ENCODE data around the gene ANO4.
A peak's percentile ranks its signal among the peaks of the same experiment; 100 is the strongest.
"Not testable (repeated sequence)": the region's sequence is repeated elsewhere in the genome, so short reads cannot be mapped to it uniquely, and the experiment has no call there.

ANO4 gene

DNA sequence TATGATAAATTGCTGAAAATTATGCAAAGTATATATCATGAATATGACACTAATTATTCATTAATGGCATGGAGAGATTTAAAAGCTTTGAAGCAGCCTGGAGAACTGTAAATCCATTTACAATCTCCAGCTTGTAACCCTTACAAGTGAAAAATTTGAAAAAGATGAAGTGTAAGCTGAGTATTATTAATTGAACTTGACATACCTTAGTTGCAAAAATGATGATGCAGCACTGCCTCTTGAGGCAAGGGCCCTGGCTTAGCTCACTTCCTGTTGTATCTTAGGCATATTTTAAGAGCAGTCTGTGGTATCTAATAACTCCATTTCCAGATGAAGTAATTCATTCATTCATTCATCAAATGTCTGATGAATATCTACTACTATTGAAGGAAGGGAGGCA is 158.6 kb downstream of the ANO4 start:
- no peak for DNase-seq (ENCODE audit: low spot score)

DNA sequence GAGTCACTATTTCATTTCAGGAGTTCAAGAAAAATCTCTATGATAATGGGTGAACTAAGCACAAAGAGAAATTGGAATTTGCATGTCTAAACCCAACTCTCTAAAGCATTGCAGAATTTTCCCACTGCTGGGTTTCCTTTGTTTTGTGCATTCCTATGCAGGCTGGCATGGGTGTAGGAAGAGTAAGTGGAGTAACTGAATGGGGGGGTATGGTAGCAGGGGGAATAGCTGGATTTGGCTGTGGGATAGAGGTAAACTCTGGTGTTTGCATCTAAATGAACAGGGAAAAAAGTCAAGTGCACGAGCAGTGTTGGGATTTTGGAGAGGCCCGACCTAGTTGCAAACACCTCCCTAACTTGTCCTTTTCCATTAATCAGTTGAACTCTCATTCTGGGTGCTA is 159.1 kb downstream of the ANO4 start:
- DNase-seq (ENCODE audit: low spot score): no peak

DNA sequence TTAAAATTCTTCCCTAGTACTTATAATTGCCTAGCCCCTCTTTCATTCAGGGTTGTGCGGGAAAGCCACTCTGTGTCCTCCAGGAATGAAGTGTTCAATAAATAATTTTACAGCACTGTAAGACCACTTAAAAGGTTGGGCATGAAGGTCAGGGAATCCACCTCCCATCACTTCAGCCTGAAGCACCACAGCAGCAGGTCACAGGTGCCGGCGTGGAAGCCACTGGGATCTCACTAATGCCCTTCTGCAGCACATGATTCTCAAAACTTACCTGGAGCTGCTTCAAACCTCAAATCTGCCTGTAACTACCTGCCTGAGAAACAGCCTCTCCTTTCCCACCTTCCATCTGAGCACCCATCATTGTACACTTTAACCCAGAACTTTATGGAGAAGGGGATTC is 159.5 kb downstream of the ANO4 start:
- no peak for DNase-seq (ENCODE audit: low spot score)

DNA sequence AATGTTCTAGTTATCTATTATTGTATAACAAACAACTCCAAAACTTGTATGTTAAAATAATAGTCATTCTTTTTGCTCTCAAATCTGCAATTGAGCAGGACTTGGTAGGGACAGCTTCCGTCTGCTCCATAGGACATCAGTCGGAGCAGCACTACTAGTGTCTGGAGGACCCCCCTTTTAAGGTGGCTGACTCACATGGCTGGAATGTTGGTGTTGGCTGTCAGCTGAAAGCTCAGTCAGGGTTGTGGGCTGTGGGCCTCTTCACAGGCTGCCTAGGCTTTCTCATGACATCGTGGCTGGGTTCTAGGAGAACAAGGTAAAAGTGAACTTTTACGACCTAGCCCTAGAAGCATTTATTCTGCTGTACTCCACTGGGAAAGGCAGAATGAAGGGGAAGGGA is 160.6 kb downstream of the ANO4 start:
- no peak for DNase-seq (ENCODE audit: low spot score)

DNA sequence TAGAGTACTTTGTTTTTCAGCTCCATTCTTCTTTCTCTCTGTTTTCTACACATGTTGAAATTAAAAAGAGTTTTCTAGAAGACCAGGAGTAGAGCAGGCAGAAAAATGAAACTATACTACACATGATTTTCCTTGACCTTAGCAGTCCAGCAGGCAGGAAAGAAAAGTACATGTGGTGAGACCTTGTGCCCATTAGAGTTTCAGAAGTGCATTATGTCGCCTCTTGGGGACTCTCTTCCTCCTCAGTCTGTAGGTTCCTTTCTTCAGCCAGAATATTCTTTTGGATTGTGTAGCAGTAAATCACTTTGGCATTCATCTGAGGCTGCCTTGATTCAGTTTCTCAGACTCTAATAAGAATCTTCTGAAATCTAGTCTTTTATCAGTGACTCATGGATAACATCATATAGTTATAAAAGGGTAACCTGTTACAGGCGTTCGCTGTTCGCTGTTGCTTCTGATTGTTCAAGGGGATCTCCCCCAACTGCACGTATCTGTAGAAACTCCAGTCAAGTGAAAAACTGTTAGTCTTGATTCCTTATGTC is 161.8 kb downstream of the ANO4 start:
- DNase-seq (ENCODE audit: low spot score): no peak

DNA sequence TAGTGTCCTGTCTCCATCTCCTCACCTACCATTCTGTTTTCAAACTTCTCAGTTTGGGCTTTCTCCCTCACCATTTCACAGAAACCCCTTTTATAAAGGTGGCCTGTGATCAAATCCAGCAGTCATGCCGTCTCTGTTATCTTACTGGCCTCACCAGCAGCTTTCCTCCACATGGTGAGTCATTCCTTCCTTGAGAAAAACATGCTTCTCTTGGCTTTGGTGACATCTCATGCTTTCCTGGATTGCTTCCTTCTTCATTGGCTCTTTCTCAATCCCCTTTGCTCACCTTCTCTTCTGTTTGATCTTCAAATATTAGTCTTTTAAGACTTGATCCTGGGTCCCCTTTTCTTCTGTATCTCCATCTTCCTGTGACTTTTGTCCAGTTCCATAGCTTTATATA is 164.9 kb downstream of the ANO4 start:
- DNase-seq (ENCODE audit: low spot score): no peak

DNA sequence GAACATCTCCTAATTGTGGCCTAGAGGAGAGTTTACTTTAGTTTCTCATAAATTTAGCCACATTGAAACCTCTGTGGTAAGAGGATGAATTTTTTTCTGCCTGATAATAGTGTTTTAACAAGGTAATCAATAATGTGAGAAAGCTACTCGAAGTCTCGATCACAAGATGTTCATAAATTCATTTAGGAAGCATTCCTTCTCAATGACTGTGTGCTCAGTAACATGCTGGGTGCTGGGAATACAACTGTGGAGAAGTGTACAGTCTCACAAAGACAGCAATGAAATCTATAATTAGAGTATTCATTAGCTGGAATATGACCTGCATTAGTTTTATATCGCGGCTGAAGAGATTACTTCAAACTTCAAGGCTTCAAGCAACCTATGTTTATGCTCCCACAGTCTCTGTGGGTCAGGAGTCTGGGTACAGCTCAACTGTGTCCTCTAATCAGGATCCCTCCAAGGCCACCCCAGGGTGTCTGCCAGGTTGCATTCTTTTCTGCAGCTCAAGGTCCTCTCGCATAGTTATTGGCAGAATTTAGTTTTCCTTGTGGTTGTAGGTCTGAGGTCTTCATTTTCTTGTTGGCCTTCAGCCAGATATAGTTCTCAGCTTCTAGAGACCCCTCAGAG is 167.6 kb downstream of the ANO4 start:
- DNase-seq (ENCODE audit: low spot score): no peak

DNA sequence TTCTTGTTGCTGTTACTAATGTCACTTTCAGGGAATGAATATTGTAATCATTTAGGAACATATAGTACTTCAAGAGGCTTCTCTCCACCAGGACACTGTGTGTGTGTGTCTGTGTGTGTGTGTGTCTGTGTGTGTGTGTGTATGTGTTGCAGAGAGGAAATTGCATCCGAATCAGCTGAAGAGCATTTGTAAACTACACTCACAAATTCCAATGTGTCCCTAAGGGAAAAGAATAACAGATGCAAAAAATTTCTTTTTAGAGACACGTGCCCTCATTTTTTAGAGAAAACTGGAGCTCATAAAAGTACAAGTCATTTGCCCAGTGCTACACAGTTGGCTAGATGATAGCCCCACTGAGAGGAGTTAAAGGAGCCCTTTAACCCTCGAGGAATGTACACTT is 168.8 kb downstream of the ANO4 start:
- no peak for DNase-seq (ENCODE audit: low spot score)

DNA sequence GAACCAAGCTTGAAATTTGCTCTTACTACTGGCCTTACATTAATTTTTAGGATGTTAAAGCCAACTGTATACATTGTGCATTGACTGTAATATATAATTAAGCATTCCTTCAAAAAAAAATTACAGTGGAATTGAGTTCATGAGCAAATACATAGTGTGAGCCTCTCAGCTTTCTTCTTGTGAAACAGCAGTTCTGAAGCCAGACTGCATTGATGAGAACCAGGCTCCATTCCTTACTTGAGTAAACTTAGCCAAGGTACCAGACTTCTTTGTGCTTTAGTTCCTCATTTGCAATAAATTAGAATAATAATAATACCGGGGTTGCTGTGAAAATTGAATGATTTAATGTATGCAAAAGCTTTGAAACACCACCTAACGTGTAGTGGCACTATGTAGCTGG is 169.5 kb downstream of the ANO4 start:
- no peak for DNase-seq (ENCODE audit: low spot score)

DNA sequence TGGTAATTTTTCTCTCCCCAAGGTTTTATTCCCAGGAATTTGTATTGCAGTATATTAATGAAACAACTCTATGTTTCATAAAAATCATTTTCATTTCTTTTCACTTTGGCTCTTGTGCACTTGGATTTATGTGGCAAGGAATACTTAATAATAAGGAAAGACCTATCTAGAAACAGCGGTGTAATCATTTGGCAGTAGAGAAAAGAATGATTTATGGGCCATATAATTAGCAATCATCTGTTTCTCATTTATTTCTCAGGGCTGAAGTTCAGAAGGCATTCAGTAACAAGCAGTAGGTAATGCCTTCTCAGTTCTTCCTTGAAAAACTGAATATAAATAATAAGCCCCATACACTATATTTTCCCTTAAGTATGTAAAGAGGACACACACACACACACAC is 172.6 kb downstream of the ANO4 start:
- no peak for DNase-seq (ENCODE audit: low spot score)

DNA sequence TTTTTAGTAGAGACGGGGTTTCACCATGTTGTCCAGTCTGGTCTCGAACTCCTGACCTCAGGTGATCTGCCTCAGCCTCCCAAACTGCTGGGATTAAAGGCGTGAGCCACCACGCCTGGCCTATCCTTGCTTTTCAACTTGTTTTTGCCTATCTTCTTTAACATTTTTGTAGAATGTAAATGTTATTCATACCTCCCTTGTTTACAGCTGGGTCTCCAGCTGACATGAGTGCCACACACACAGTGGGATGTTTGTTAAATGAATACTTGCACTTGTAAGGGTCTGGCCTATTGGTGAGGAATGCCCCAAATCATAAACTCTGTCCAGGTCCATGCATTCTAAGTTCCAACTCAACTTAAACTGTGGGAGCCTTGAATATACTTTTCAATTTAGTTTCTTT is 176.3 kb downstream of the ANO4 start:
- DNase-seq (ENCODE audit: low spot score): no peak

DNA sequence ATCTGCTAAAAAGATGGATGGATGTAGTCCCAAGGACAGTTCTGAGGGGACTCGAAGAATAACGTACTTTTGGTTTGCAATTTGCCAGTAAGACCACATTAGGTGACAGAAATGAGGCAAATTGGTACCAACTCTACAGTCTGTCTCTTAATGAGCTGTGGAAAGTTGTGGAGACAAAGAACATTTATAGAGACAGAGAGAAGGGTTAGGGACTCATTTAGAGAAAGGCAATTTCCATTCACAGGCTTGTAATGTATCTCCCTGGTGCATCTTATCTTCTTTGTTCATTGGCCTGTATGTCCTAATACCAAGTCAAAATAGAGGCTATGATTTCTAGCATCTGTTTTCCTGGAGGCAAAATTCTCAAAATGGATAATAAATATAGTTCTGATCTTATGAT is 177.5 kb downstream of the ANO4 start:
- DNase-seq (ENCODE audit: low spot score): no peak

DNA sequence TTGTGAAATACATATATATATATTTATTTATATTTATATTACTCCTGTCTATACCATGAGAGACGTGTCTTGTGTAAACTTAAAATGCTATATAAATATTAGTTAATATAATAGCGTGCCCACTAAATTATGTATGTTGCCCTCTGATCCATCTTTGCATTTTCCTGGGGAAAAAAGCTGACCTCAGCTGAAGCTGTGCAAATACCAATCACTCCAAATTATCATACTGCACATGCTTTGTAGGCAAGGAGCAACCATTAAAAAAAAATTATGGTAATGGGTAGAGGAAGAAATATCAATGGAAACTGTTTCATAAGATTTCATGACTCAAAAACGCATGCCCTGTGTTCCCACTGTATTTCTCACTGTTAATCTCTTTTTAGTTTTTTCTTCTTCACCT is 179.8 kb downstream of the ANO4 start:
- no peak for DNase-seq (ENCODE audit: low spot score)

DNA sequence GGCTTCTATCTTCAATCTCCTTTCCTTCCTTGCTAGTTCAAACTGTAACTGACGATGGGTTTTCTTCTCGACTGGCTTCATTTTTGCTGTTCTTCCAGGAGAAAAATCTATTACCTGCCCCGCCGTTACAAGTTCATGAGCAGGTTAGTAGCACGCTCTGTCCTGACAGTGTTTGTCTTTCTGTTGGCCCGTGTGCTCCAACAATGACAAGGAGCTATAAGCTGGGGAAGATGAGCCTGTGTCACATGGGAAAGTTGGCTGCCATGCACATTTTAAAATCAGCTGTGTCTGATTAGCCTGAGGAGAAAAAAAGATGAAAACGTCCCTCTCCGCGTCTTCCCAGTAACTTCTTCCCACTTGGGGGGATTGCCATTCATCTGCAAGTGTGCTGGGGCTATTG is 180.2 kb downstream of the ANO4 start:
- DNase-seq (ENCODE audit: low spot score): no peak

DNA sequence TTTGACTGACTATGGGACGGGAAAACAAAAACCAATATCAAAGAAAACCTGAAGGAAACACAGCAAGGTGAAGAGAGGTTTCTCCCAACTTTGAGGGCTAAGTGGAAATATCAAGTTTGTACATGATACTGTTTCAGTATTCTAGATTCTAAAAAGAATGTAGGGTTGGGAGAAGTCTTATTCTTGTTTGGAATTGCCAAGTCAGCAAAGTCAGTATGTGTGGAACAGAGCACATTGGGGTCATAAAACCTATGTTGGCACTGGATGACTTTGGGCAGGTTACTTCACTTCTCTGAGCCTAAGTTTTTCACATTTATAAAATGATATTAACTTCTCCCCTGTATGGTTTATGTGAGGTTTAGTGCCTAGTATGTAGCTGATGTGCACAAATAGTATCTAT is 182.2 kb downstream of the ANO4 start:
- DNase-seq (ENCODE audit: low spot score): no peak

DNA sequence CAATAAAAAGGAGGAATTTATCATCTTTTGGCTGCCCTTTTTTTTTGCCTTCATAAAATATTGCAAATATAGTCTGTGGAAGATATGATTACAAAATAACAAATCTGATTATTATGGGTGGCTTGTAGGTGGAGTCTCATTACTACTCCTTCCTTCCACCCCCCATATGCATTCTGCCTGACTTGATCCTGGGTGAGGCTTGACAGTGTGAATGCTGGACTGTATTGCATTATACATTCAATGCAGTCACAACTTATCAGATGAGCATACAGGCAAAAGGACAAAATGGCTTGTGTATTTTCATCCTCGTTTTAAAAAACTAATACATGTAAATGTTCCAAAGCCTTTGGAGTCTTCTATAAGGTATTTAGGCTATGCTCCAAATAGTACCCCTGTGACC is 186.3 kb downstream of the ANO4 start:
- no peak for DNase-seq (ENCODE audit: low spot score)

DNA sequence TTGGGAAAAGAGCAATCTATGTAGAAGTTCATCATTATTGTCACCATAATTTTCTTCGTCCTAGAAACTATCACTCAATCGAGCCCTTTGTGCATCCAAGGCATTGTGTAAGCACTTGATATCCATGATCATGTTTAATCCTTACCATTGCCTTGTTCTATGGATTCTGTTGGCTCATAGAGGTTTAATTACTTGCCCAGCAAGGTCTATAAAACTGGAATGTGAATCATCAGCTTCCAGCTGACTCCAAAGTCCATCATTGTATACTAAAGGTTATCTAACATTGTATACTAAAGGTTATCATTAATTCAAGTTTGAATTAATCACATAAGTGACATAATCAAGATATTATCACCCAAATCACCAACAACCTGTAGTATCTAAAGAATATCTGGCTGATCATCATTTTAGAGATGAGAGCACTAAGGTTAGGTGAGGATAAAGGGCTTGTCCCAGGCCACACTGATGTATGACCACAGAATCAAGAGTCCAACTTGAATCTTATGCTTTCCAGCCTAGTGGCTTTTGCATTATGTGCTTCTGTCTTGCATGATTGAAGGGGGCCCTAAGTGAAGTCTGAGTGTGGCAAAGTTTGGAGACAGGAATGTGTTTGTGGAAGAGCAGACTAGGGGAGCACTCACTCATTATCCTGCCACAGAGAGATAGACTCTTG is 188.1 kb downstream of the ANO4 start:
- no peak for DNase-seq (ENCODE audit: low spot score)

DNA sequence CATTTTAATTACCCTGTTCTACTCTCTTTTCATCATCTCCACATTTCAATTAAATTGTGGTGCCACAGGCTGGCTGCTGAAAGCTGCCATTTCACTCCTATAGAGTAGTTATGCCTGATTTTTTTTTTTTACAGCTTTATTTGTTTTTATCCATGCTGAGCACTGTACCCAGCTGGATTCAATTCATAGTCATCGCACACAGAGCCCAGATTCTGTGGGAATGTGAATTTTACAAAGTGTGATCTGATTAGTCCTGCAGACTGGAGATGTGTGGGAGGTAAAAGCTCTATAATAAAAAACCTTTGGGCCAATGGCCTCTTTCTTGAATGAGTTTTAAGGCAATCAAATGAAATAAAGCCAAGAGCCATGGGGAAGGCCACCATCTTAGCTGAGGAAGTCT is 190.2 kb downstream of the ANO4 start:
- DNase-seq (ENCODE audit: low spot score): no peak

DNA sequence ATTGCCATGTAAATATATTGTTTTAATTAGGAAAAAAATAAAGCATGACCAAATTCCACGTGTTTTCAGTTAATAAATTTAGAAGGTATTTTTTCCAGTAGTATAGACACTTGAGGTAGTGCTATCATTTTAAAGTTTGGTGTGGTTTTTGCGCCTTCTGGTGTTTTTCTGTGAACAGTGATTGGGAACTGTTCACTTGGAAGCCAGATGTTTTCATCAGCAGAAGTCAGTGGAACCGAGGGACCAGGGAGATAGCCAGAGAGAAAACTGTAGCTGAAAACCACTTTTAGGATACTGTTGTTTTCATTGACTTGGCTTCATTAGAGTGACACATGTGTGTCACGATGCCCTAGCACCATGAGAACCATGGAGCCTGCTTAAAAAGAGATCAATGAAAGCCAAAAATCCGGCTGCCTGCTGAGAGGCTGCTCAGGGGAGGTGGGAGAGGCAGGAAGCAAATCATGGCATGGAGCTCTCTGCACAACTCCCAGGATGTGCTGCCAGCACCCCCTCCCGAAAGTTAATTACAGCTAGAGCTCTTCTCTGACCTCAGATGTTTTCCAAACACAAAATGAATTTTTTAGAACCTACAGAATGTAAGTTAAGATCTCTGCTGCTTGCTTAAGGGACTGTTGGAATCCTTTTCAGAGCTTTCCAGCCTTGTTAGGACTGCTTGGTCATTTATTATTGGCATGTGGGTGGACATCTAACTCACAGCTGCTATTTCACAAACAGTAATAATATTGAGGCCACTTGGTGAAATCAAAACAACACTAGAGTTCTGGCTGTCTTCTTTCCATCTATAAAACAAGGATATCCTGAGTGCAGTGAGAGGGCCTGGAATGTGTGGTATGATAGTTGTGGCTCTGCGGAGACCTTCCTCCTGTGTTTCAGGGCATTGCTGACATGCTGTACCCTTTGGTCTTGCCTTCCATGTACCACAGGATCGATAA is 192.3 kb downstream of the ANO4 start:
- DNase-seq (ENCODE audit: low spot score): no peak

DNA sequence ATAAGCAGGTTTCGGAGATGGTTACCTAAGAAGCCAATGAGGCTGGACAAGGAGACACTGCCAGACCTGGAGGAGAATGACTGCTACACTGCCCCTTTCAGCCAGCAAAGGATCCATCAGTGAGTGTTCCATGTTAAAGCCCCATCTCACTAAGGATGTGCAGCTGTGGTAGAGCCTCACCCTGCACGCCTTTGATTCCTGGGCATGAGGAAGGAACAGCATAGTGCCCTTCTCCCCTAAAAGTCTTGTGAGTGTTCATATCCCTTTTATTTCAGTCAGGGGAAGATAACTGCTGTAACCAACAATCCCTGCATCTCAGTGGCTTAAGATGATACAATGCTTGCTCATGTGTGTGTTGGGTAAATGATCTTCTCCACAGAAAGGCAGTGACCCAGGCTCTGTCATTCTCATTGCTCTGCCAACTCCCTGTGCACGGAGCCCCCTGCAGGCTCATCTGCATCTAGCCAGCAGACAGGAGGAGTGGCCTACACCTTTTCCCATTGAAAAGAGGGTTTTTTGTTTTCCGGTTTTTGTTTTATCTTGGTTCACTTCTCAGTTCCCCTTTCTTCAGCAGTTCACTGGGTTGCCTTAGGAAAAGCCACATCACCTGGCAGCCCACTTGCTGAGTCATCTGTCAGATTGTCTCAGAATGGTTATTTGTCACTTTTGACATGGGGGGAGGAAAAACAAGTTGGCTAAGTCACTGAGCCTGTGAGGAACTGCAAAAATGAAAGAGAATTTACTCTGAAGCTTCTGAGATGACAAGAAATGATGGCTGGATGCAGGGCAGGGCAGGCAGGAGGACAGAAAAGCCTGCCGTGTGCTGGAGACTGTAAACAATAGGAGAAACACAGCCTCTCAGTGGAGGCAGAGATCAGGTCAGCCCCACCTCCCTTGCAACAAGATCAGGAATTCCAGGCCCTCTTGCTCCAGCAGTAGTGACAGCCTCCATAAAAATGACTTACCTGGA is 193.3 kb downstream of the ANO4 start:
- DNase-seq (ENCODE audit: low spot score): peak; percentile 51

DNA sequence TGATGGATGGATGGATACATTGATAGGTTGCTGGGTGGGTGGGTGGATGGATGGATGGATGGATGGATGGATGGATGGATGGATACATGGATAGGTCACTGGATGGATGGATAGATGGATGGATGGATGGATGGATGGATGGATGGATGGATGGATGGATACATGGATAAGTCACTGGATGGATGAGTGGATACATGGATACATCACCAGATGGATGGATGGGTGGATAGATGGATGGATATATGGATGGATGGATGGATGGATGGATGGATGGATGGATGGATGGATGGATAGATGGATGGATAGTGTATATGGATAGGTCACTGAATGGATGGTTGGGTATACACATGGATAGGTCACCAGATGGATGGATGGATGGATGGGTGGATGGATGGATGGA is 194.9 kb downstream of the ANO4 start:
- DNase-seq (ENCODE audit: low spot score): not testable (repeated sequence)

DNA sequence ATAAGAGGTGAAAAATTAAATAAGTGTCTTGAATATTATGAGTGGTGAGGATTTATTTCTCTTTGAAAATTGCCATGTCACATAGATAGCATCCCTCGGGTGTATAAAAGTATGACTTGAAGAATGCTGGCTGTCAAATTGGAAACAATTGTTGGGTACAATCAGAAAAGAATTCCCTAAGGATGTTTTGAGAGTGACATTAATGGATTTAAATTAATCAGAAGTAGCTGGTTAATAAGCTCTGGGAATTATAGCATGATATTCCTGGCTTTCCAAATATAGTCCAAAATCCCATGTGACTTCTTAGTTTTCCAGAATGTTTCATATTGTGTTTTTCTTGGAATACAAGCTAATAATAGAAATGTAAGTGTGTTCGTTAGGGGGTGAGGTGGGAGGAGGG is 196.5 kb downstream of the ANO4 start:
- no peak for DNase-seq (ENCODE audit: low spot score)
